K562 (cell line): ENCODE data around the gene MYOZ1. TPM values are rescaled to one million over a fixed set of nuclear protein-coding genes. Genes with fewer than 3 reads are reported as not detected.

Source experiments
- ADNP ChIP-seq: fragments of 200-800 bp; sonication (Bioruptor generic); IDR thresholded peaks from 2 replicates; pipeline ENCODE4 v1.6.1; 2016; ENCODE audit warnings: missing genetic modification characterization, missing compliant biosample characterization
- BMI1 ChIP-seq: fragments of 150-350 bp; IDR thresholded peaks from 2 replicates; pipeline ENCODE4 v1.6.1; 2014; ENCODE audit warnings: low read length
- CC2D1A ChIP-seq: fragments of 450-650 bp; IDR thresholded peaks from 2 replicates; pipeline ENCODE4 v1.6.1; 2017; ENCODE audit warnings: mild to moderate bottlenecking
- CEBPG ChIP-seq, 3 experiments: fragments of 200-800 bp in 1 of 3; sonication (Bioruptor generic) in 1 of 3; sonication (generic) in 1 of 3; formaldehyde crosslinking in 1 of 3; IDR thresholded peaks in 2 of 3; conservative IDR thresholded peaks in 1 of 3; 2 replicates each; pipeline versions ENCODE4 v1.6.1 to v1.8.0; 2016 to 2022; ENCODE audit warnings: missing compliant biosample characterization in 2 of 3, missing genetic modification characterization in 2 of 3, mild to moderate bottlenecking in 1 of 3, missing genetic modification reagents in 1 of 3
- CTCF ChIP-seq, 3 experiments: IDR thresholded peaks in 2 of 3; conservative IDR thresholded peaks in 1 of 3; 2 replicates each; pipeline ENCODE4 v1.5.1; 2011 to 2012; ENCODE audit warnings: low read length in 3 of 3, mild to moderate bottlenecking in 3 of 3, control low read depth in 2 of 3, improper control_type of control experiment in 1 of 3, inconsistent platforms in 1 of 3, low read depth in 1 of 3, mixed read lengths in 1 of 3, moderate library complexity in 1 of 3; ENCODE audit not compliant: insufficient read depth in 2 of 3
- ERF ChIP-seq: fragments of 450-650 bp; formaldehyde crosslinking; IDR thresholded peaks from 2 replicates; pipeline ENCODE4 v1.4.0; 2020; ENCODE audit warnings: mild to moderate bottlenecking, mixed read lengths
- FOXK2 ChIP-seq, 2 experiments: fragments of 450-650 bp; IDR thresholded peaks in 1 of 2; conservative IDR thresholded peaks in 1 of 2; 2 replicates each; pipeline ENCODE4 v1.6.1; 2016; ENCODE audit warnings: low read depth in 2 of 2, mild to moderate bottlenecking in 1 of 2
- GABPB1 ChIP-seq: sonication (generic); formaldehyde crosslinking; IDR thresholded peaks from 2 replicates; pipeline ENCODE4 v1.8.0; 2022; ENCODE audit warnings: mild to moderate bottlenecking, missing genetic modification reagents
- NCOA6 ChIP-seq: fragments of 450-650 bp; IDR thresholded peaks from 2 replicates; pipeline ENCODE4 v1.6.1; 2017; ENCODE audit warnings: mild to moderate bottlenecking
- RBM22 ChIP-seq: fragments of 200-400 bp; formaldehyde crosslinking; IDR thresholded peaks from 2 replicates; pipeline ENCODE4 v1.6.1; 2018; ENCODE audit warnings: low read length, low read depth; ENCODE audit not compliant: poor library complexity, severe bottlenecking
- ZNF436 ChIP-seq: fragments of 250-450, 450-650 bp; sonication (Bioruptor Pico); formaldehyde crosslinking; IDR thresholded peaks from 2 replicates; pipeline ENCODE4 v1.7.0; 2020; ENCODE audit warnings: mild to moderate bottlenecking
- ZNF589 ChIP-seq: fragments of 200-800 bp; sonication (Bioruptor generic); IDR thresholded peaks from 2 replicates; pipeline ENCODE4 v1.6.1; 2016; ENCODE audit warnings: low read depth, missing genetic modification characterization, missing compliant biosample characterization
- ZSCAN29 ChIP-seq: fragments of 450-650 bp; IDR thresholded peaks from 2 replicates; pipeline ENCODE4 v1.6.1; 2017
- polyA plus RNA-seq, 8 experiments: library from polyadenylated mRNA; depleted of rRNA in 4 of 8; stranded (reverse) in 5 of 8; unstranded in 3 of 8; fragments of >200 nt; fragmentation: Nextera tagmentation in 2 of 8; fragmentation: Illumina TruSeq in 1 of 8; extraction: Ambion mirVana in 2 of 8; extraction: Trizol in 1 of 8; gene quantifications; 2 replicates each; pipeline versions ENCODE4 v1.2.1 to v1.2.3, GENCODE V29; 2011 to 2014; ENCODE audit warnings: inconsistent platforms in 1 of 8, missing spikeins in 1 of 8
- total RNA-seq, 7 experiments: library from RNA; depleted of rRNA in 6 of 7; stranded (reverse); fragments of >200 nt in 6 of 7; fragmentation: Illumina TruSeq in 2 of 7; extraction: Trizol in 2 of 7; gene quantifications; 2 replicates each; pipeline versions ENCODE4 v1.2.1 to v1.2.3, GENCODE V29; 2011 to 2021; ENCODE audit warnings: low replicate concordance in 1 of 7
- TF ChIP-seq, protein P1 (sequence below), 2 experiments: fragments of 450-650 bp; IDR thresholded peaks; 2 replicates each; pipeline ENCODE4 v1.6.1; 2016; ENCODE audit warnings: mild to moderate bottlenecking in 2 of 2, borderline replicate concordance in 1 of 2, low read depth in 1 of 2, moderate library complexity in 1 of 2
- TF ChIP-seq, protein P2 (sequence below): fragments of 450-650 bp; formaldehyde crosslinking; IDR thresholded peaks from 2 replicates; pipeline ENCODE4 v1.4.0; 2022; ENCODE audit warnings: missing genetic modification characterization

The MYOZ1 gene
- total and polyA plus RNA-seq, 9 of the 15 experiments (the other 6 are each of a cell fraction or from before 2014, with no cell fraction given), result 0.03 to 0.18 (median 0.07) TPM; not detected in 5

DNA sequence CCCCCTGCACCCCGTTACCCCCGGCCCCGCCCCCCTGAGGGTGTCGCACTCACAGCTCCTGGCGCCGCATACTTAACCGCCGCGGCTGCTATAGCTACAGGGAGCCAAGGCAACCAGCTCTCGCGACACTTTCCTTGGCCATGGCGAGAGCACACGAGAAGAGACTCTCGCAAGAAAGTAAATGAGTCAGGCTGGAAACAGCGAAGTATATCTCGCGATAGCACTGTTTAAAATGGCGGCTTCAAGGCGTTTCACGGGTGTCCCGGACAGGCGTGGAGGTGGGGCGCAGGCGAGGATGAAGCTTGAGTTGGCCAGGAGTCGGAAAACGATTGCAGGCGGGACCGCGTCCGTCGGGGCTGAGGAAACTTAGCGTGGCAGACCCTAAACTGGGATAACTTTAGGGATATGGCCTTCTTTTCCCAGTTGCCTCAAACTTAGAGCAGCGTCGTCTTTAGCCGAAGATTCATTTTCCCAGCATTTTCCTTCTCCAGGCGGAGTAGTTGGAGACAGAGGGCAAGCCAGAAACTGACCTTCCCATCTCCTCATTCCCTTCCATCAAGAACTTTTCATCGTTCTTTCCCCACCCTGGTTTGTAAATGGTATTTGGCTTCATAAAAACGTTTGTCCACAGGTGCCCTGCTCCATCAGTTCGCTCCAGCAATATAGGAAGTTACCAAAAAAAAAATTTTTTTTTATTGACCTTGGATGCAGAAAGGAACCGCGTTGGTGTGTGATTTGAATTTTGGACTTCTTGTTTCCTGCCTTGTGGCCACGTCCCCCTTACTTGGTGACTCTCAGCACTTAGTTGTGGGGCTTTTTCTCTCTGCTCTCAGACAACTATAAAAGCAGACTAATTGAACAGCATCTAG lies 15.2 kb downstream of the MYOZ1 start (continued):
- TF ChIP-seq CTCF (IDR thresholded peaks at IDR 0.05 in 2 of 3, conservative IDR thresholded peaks at IDR 0.05 in 1 of 3; ENCODE audit: insufficient read depth in 2 of 3, low read depth in 1 of 3, low read length in 3 of 3) (0 out of 6 replicates have a peak, but pooled peaks of 1 of the 3 experiments have one; percentile 10), FOXK2 (conservative IDR thresholded peaks at IDR 0.05 in 1 of 2, IDR thresholded peaks at IDR 0.05 in 1 of 2; ENCODE audit: low read depth in 2 of 2) (peak; percentile 52 to 86), BMI1 (peak; percentile 100), ADNP (no peak), ZNF436 (CRISPR knock-in tag) (no peak), CEBPG (CRISPR knock-in tag; IDR thresholded peaks at IDR 0.05) (no peak), CEBPG (tag; conservative IDR thresholded peaks at IDR 0.05 in 1 of 2, IDR thresholded peaks at IDR 0.05 in 1 of 2) (no peak), NCOA6 (no peak), GABPB1 (CRISPR knock-in tag) (no peak; the same call in 1 of the 2 replicates), CC2D1A (peak; percentile 35; the same call in 1 of the 2 replicates), ZSCAN29 (no peak), RBM22 (peak; percentile 99), ZNF589 (CRISPR knock-in tag) (no peak), ERF (CRISPR knock-in tag) (0 out of 2 replicates have a peak, but pooled peaks have one; percentile 32)
- TF ChIP-seq, protein P1, sequence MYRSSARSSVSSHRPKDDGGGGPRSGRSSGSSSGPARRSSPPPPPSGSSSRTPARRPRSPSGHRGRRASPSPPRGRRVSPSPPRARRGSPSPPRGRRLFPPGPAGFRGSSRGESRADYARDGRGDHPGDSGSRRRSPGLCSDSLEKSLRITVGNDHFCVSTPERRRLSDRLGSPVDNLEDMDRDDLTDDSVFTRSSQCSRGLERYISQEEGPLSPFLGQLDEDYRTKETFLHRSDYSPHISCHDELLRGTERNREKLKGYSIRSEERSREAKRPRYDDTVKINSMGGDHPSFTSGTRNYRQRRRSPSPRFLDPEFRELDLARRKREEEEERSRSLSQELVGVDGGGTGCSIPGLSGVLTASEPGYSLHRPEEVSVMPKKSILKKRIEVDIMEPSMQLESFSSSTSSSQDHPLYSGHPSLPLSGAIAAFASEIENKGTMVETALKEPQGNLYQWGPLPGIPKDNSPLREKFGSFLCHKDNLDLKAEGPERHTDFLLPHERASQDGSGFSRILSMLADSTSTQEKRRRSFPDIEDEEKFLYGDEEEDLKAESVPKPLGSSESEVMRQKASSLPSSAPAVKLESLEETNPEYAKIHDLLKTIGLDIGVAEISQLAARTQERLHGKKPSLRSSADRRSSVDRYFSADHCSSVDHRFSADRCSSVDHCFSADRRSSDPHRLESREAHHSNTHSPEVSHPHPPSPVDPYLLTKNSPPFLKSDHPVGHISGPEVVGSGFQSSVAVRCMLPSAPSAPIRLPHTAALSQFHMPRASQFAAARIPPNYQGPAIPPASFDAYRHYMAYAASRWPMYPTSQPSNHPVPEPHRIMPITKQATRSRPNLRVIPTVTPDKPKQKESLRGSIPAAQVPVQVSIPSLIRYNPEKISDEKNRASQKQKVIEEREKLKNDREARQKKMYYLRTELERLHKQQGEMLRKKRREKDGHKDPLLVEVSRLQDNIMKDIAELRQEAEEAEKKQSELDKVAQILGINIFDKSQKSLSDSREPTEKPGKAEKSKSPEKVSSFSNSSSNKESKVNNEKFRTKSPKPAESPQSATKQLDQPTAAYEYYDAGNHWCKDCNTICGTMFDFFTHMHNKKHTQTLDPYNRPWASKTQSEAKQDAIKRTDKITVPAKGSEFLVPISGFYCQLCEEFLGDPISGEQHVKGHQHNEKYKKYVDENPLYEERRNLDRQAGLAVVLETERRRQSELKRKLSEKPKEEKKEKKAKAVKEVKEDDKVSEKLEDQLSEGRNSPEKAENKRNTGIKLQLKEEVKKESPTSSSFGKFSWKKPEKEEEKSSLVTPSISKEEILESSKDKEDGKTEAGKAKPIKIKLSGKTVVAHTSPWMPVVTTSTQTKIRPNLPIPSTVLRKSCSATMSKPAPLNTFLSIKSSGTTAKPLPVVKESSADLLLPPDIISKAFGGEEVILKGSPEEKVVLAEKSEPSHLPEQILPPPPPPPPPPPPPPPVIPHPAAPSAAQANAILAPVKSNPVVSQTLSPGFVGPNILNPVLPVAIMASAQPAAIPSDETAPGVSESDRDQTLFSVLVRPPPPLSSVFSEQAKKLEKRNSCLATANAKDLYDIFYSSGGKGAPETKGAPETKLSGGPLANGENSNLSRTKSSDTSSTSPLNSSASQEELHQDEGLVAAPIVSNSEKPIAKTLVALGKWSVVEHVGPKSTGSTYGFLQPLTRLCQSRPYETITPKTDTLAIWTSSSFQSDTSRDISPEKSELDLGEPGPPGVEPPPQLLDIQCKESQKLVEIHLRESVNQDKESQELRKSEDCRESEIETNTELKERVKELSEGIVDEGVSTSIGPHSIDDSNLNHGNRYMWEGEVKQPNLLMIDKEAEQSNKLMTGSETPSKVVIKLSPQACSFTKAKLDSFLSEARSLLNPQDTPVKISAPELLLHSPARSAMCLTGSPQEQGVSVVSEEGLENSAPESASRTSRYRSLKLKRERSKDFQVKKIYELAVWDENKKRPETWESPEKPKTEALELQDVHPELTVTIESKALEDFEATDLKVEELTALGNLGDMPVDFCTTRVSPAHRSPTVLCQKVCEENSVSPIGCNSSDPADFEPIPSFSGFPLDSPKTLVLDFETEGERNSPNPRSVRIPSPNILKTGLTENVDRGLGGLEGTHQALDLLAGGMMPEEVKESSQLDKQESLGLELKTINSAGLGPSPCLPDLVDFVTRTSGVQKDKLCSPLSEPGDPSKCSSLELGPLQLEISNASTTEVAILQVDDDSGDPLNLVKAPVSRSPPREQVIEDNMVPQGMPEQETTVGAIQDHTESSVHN (IDR thresholded peaks at IDR 0.05; ENCODE audit: borderline replicate concordance in 1 of 2, low read depth in 1 of 2), result no peak
- TF ChIP-seq, protein P2, sequence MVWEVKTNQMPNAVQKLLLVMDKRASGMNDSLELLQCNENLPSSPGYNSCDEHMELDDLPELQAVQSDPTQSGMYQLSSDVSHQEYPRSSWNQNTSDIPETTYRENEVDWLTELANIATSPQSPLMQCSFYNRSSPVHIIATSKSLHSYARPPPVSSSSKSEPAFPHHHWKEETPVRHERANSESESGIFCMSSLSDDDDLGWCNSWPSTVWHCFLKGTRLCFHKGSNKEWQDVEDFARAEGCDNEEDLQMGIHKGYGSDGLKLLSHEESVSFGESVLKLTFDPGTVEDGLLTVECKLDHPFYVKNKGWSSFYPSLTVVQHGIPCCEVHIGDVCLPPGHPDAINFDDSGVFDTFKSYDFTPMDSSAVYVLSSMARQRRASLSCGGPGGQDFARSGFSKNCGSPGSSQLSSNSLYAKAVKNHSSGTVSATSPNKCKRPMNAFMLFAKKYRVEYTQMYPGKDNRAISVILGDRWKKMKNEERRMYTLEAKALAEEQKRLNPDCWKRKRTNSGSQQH (CRISPR knock-in tag), result 0 out of 2 replicates have a peak, but pooled peaks have one; percentile 31
